NT2/D1 (cell line): ENCODE measurements around the gene KANK3.

Experiments used
- SUZ12 ChIP-seq: IDR thresholded peaks from 2 replicates; pipeline ENCODE4 v1.6.1; 2011; ENCODE audit not compliant: insufficient read length, insufficient read depth; ENCODE audit errors: extremely low read depth
- YY1 ChIP-seq: IDR thresholded peaks from 2 replicates; pipeline ENCODE4 v1.6.1; 2011; ENCODE audit not compliant: insufficient read length, insufficient read depth
- ZNF274 ChIP-seq: IDR thresholded peaks from 2 replicates; pipeline ENCODE4 v1.6.1; 2011; ENCODE audit warnings: mild to moderate bottlenecking, low read depth, low read length

GRCh38 chr19:8316351-8317125 lies 26.5 kb downstream of the KANK3 start:
- TF ChIP-seq SUZ12, result no peak
- TF ChIP-seq YY1, result no peak
- TF ChIP-seq ZNF274, result 0 out of 2 replicates have a peak, but pooled peaks have one; percentile 23
